ENCODE data around the gene CLEC11A. TPM values are rescaled to one million over a fixed set of nuclear protein-coding genes. Genes with fewer than 3 reads are reported as not detected.
"Not testable (repeated sequence)": the region's sequence is repeated elsewhere in the genome, so short reads cannot be mapped to it uniquely, and the experiment has no call there.

CLEC11A gene
- total RNA-seq, 2 donors from 2014 or later, result 0.24 to 0.45 TPM

DNA sequence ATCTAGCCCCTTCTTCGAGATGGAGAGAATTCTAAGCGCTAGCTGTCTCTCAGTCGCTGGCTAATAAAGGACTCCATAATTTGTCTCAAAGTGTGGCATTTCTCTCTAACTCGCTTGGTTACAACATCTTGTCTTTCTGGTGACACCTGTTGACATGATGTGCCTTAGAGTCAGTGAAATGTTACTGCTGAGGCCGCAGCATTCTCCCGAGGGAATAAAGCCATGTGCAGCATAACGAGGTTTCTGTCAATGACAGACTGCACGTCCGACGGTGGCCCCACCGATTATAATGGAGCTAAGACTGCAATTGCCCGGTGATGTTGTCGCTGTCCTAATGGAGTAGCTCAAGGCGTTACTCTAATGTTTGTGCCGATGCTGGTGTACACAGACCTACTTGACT lies 26.8 kb downstream of the CLEC11A start:
- H3K27ac Mint-ChIP-seq, result no peak overlapping the region
- peaks cover 12% of the 10 kb centered on the region for H3K27me3 Mint-ChIP-seq
- no peak for ATAC-seq (replicated peaks)
- no peak overlapping the region for H3K4me3 Mint-ChIP-seq
- H3K4me1 Mint-ChIP-seq, result no peaks in the 10 kb centered on the region
- no peaks in the 10 kb centered on the region for H3K36me3 Mint-ChIP-seq (ENCODE audit: low read depth)
- H3K9me3 Mint-ChIP-seq, result no peaks in the 10 kb centered on the region

DNA sequence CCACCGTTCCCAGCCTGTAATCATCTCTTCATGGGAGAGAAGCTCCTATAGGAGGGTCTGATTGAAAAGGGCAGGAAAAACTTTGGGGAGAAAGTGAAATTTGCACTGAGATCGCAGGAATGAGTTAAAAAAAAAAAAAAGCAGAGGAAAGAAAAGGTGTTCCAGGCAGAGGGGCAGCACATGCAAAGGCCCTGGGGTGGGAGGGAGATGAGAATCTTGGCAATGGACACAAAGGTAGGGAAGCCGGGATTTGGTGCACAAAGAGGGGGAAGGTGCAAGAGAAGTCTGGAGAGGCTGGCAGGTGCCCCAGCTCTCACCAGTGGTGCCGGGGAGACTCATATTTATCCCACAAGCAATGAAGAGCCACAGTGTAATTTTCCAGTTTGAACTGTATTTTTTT lies 30.7 kb downstream of the CLEC11A start:
- H3K27me3 Mint-ChIP-seq, result peaks cover 9% of the 10 kb centered on the region
- no peak overlapping the region for H3K27ac Mint-ChIP-seq
- H3K4me1 Mint-ChIP-seq, result no peaks in the 10 kb centered on the region
- H3K9me3 Mint-ChIP-seq, result no peaks in the 10 kb centered on the region
- H3K4me3 Mint-ChIP-seq, result no peak overlapping the region
- ATAC-seq (replicated peaks), result no peak
- H3K36me3 Mint-ChIP-seq (ENCODE audit: low read depth), result no peaks in the 10 kb centered on the region

- H3K36me3 Mint-ChIP-seq (ENCODE audit: low read depth); H3K9me3 Mint-ChIP-seq; H3K27ac Mint-ChIP-seq; ATAC-seq (replicated peaks); H3K4me3 Mint-ChIP-seq; H3K4me1 Mint-ChIP-seq: not testable (repeated sequence)
- H3K27me3 Mint-ChIP-seq, result peaks cover 12% of the 10 kb centered on the region
These were observed 33.1 kb downstream of the CLEC11A start for GRCh38 chr19:50756244-50756643.

GRCh38 chr19:50757624-50758023 lies 34.5 kb downstream of the CLEC11A start:
- ATAC-seq (replicated peaks); H3K36me3 Mint-ChIP-seq (ENCODE audit: low read depth); H3K27ac Mint-ChIP-seq; H3K4me1 Mint-ChIP-seq; H3K9me3 Mint-ChIP-seq; H3K4me3 Mint-ChIP-seq: not testable (repeated sequence)
- peaks cover 12% of the 10 kb centered on the region for H3K27me3 Mint-ChIP-seq

DNA sequence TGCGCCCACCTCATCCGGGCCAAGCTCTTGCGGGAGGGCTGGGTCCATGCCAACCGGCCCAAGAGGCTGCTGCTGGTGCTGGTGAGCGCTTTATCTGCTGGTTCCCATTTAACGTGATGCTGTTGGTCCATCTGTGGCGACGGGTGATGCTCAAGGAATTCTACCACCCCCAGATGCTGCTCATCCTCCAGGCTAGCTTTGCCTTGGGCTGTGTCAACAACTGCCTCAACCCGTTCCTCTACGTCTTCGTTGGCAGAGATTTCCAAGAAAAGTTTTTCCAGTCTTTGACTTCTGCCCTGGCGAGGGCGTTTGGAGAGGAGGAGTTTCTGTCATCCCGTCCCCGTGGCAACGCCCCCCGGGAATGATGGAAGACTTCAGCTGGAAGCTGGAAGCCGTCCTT lies 35.9 kb downstream of the CLEC11A start:
- not testable (repeated sequence) for H3K36me3 Mint-ChIP-seq (ENCODE audit: low read depth); ATAC-seq (replicated peaks)

DNA sequence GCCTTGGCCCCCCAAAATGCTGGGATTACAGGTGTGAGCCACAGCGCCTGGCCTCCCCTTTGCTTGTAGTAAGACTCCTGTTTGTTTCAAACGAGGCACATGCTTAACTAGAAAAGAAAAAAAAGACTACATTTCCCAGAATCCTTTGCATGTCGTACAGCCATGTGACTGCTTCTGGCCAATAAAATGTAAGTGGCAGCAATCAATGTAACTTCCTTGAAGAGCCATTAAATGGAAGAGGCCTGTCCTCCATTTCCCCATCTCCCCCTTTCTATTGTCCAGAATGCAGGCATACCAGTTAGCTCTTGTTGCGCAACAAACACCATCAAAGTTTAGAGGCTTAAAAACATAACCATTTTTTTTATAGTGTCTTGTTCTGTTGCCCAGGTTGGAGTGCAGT lies 36.7 kb downstream of the CLEC11A start:
- Mint-ChIP-seq H3K9me3 (peaks cover 4% of the 10 kb centered on the region), H3K4me1 (no peaks in the 10 kb centered on the region), H3K27me3 (peaks cover 6% of the 10 kb centered on the region), H3K36me3 (ENCODE audit: low read depth) (no peaks in the 10 kb centered on the region), H3K27ac (no peak overlapping the region), H3K4me3 (no peak overlapping the region)
- ATAC-seq (replicated peaks), result no peak

More for the DNA sequence above, 35.9 kb downstream of the CLEC11A start:
- not testable (repeated sequence) for H3K9me3 Mint-ChIP-seq, H3K27me3 Mint-ChIP-seq, H3K4me1 Mint-ChIP-seq, H3K4me3 Mint-ChIP-seq, H3K27ac Mint-ChIP-seq

DNA sequence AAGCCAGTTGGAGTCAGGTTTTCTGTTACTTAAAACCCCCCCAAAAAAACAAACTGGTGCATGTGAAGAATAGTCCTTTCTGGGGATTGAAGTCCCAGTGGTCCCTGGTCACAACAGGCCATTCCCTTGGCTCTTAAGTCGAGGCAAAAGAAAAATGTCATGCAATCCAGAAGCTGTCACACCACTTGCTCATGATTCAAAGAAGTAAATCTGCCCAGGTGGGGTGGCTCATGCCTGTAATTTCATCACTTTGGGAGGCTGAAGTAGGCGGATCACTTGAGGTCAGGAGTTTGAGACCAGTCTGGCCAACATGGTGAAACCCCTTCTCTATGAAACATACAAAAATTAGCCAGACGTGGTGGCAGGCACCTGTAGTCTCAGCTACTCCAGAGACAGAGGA lies 38.3 kb downstream of the CLEC11A start:
- ATAC-seq (replicated peaks); H3K9me3 Mint-ChIP-seq; H3K4me3 Mint-ChIP-seq; H3K27ac Mint-ChIP-seq; H3K36me3 Mint-ChIP-seq (ENCODE audit: low read depth); H3K4me1 Mint-ChIP-seq: not testable (repeated sequence)
- H3K27me3 Mint-ChIP-seq, result peaks cover 12% of the 10 kb centered on the region

GRCh38 chr19:50763521-50763920 lies 40.4 kb downstream of the CLEC11A start:
- not testable (repeated sequence) for H3K36me3 Mint-ChIP-seq (ENCODE audit: low read depth); H3K4me3 Mint-ChIP-seq
- H3K27me3 Mint-ChIP-seq, result peaks cover 17% of the 10 kb centered on the region

GRCh38 chr19:50764409-50764808 lies 41.2 kb downstream of the CLEC11A start:
- H3K27ac Mint-ChIP-seq, result no peak overlapping the region
- no peak overlapping the region for H3K4me3 Mint-ChIP-seq
- no peaks in the 10 kb centered on the region for H3K4me1 Mint-ChIP-seq
- H3K9me3 Mint-ChIP-seq, result peaks cover 4% of the 10 kb centered on the region
- ATAC-seq (replicated peaks), result no peak
- H3K36me3 Mint-ChIP-seq (ENCODE audit: low read depth), result no peaks in the 10 kb centered on the region
- peaks cover 17% of the 10 kb centered on the region for H3K27me3 Mint-ChIP-seq

More at GRCh38 chr19:50763521-50763920, 40.4 kb downstream of the CLEC11A start:
- not testable (repeated sequence) for ATAC-seq (replicated peaks); H3K9me3 Mint-ChIP-seq; H3K4me1 Mint-ChIP-seq; H3K27ac Mint-ChIP-seq

DNA sequence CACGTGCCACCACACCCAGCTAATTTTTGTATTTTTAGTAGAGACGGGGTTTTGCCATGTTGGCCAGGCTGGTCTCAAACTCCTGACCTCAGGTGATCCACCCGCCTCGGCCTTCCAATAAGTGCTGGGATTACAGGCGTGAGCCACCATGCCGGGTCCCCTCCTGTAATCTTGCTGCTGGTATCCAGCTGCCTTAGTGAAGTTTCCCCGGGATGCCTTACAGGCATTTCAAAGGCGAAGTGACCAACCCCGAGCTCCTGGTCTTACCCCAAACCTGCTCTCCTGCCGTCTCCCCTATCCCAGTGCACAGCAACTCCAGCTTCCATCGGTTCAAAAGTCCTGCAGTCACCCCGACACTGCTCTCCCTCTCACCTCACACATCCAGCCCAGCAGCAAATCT lies 43.6 kb downstream of the CLEC11A start:
- H3K9me3 Mint-ChIP-seq; ATAC-seq (replicated peaks); H3K4me1 Mint-ChIP-seq; H3K27ac Mint-ChIP-seq; H3K36me3 Mint-ChIP-seq (ENCODE audit: low read depth); H3K4me3 Mint-ChIP-seq: not testable (repeated sequence)
- peaks cover 19% of the 10 kb centered on the region for H3K27me3 Mint-ChIP-seq

DNA sequence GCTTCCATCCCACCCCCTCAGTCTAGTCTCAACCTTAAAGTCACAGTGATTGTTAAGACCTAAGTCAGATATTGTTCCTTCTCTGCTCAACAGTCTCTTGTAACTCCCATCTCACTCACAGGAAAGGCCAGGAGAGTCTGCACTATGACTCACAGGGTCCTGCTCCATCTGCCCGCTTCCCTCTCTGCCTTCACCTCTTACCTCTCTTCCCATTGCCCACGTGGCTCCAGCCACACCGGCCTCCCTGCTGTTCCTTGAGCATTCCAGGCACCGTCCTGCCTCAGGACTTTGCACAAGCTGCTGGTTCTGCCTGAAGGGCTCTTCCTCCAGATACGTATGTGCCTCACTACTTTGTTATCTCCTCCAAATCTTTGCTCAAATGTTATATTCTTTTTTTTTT lies 44.1 kb downstream of the CLEC11A start:
- not testable (repeated sequence) for H3K27ac Mint-ChIP-seq; H3K36me3 Mint-ChIP-seq (ENCODE audit: low read depth); H3K4me1 Mint-ChIP-seq; H3K4me3 Mint-ChIP-seq; H3K9me3 Mint-ChIP-seq; ATAC-seq (replicated peaks)
- H3K27me3 Mint-ChIP-seq, result peaks cover 19% of the 10 kb centered on the region

DNA sequence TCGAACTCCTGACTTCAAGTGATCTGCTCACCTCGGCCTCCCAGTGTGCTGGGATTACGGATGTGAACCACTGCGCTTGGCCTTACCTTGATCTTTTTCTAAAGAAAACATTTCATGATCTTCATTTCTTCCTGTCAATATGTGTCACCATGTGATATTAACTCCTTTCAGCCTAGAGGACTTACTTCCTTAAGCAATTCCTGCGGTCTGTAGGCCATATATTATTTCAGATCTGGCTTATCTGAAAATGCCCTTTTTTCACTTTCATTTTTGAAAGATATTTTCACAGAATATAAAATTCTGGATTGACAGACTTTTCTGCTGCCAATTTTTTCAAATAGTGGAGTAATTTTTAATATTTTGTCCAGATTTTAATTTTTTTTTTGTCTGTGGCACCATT lies 45.1 kb downstream of the CLEC11A start:
- H3K4me1 Mint-ChIP-seq, result no peaks in the 10 kb centered on the region
- no peak for ATAC-seq (replicated peaks)
- no peak overlapping the region for H3K4me3 Mint-ChIP-seq
- H3K9me3 Mint-ChIP-seq, result no peaks in the 10 kb centered on the region
- peaks cover 19% of the 10 kb centered on the region for H3K27me3 Mint-ChIP-seq
- no peak overlapping the region for H3K27ac Mint-ChIP-seq
- no peaks in the 10 kb centered on the region for H3K36me3 Mint-ChIP-seq (ENCODE audit: low read depth)

GRCh38 chr19:50770164-50770563 lies 47.0 kb downstream of the CLEC11A start, which contains the start of gene GPR32:
Gene GPR32 (plus strand): TSS chr19:50770464. CDS start chr19:50770601, 137 bp downstream.
- ATAC-seq (replicated peaks); H3K4me1 Mint-ChIP-seq: not testable (repeated sequence)

GRCh38 chr19:50770888-50771287 lies 47.7 kb downstream of the CLEC11A start:
- no peaks in the 10 kb centered on the region for H3K36me3 Mint-ChIP-seq (ENCODE audit: low read depth)
- H3K4me3 Mint-ChIP-seq, result no peak overlapping the region
- ATAC-seq (replicated peaks), result no peak
- no peak overlapping the region for H3K27ac Mint-ChIP-seq
- no peaks in the 10 kb centered on the region for H3K9me3 Mint-ChIP-seq
- no peaks in the 10 kb centered on the region for H3K4me1 Mint-ChIP-seq
- H3K27me3 Mint-ChIP-seq, result peaks cover 21% of the 10 kb centered on the region

More at GRCh38 chr19:50770164-50770563, 47.0 kb downstream of the CLEC11A start, which contains the start of gene GPR32:
- not testable (repeated sequence) for H3K36me3 Mint-ChIP-seq (ENCODE audit: low read depth); H3K27ac Mint-ChIP-seq; H3K4me3 Mint-ChIP-seq; H3K9me3 Mint-ChIP-seq
- peaks cover 19% of the 10 kb centered on the region for H3K27me3 Mint-ChIP-seq

DNA sequence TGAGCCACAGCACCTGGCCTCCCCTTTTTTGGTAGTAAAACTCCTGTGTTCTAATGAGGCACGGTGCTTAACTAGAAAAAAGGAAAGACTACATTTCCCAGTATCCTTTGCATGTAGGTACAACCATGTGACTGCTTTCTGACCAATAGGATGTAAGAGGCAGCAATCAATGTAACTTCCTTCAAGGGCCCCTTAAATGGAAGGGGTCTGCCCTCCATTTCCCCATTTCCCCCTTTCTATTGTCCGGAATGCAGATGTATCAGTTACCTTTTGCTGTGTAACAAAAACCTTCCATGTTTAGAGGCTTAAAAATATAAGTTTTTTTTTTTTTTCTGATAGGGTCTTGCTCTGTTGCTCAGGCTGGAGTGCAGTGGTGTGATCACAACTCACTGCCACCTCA lies 49.3 kb downstream of the CLEC11A start:
- H3K4me3 Mint-ChIP-seq, result no peak overlapping the region
- H3K4me1 Mint-ChIP-seq, result no peaks in the 10 kb centered on the region
- H3K9me3 Mint-ChIP-seq, result no peaks in the 10 kb centered on the region
- no peak overlapping the region for H3K27ac Mint-ChIP-seq
- peak; percentile 35 for ATAC-seq (replicated peaks)
- peaks cover 24% of the 10 kb centered on the region for H3K27me3 Mint-ChIP-seq
- H3K36me3 Mint-ChIP-seq (ENCODE audit: low read depth), result no peaks in the 10 kb centered on the region

- not testable (repeated sequence) for H3K9me3 Mint-ChIP-seq; H3K4me1 Mint-ChIP-seq; ATAC-seq (replicated peaks); H3K4me3 Mint-ChIP-seq; H3K27ac Mint-ChIP-seq; H3K36me3 Mint-ChIP-seq (ENCODE audit: low read depth)
- H3K27me3 Mint-ChIP-seq, result peaks cover 25% of the 10 kb centered on the region
These were observed 49.7 kb downstream of the CLEC11A start for GRCh38 chr19:50772912-50773311.

All from activated T-helper 17 cell treated with anti-CD3 and anti-CD28 coated beads, Interleukin-2, amount 50 U/mL, for 72 hours (primary cell).